Stomach (tissue), 4 donors: ENCODE data around the gene DBN1.

Experiments used
- EP300 ChIP-seq: sonication (generic); formaldehyde crosslinking; IDR thresholded peaks from one replicate; pipeline ENCODE4 v1.6.1; 2017; ENCODE audit warnings: antibody characterized with exemption
- TF ChIP-seq, protein P1 (sequence below), 7 experiments: fragments of 450-650 bp in 4 of 7; fragments of 200-600 bp in 3 of 7; sonication (generic) in 3 of 7; IDR thresholded peaks; one replicate each; pipeline ENCODE4 v1.5.1; 2016 to 2019; ENCODE audit warnings: antibody characterized with exemption in 7 of 7, control low read depth in 2 of 7, mild to moderate bottlenecking in 1 of 7

- TF ChIP-seq, protein P1, sequence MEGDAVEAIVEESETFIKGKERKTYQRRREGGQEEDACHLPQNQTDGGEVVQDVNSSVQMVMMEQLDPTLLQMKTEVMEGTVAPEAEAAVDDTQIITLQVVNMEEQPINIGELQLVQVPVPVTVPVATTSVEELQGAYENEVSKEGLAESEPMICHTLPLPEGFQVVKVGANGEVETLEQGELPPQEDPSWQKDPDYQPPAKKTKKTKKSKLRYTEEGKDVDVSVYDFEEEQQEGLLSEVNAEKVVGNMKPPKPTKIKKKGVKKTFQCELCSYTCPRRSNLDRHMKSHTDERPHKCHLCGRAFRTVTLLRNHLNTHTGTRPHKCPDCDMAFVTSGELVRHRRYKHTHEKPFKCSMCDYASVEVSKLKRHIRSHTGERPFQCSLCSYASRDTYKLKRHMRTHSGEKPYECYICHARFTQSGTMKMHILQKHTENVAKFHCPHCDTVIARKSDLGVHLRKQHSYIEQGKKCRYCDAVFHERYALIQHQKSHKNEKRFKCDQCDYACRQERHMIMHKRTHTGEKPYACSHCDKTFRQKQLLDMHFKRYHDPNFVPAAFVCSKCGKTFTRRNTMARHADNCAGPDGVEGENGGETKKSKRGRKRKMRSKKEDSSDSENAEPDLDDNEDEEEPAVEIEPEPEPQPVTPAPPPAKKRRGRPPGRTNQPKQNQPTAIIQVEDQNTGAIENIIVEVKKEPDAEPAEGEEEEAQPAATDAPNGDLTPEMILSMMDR (IDR thresholded peaks at IDR 0.05): peak in 1 of 7 experiments; percentile 30
- no peak for TF ChIP-seq EP300
Measured at GRCh38 chr5:177496070-177496726, 22.8 kb upstream of the DBN1 start.
